Esophagus squamous epithelium (tissue), 4 donors: ENCODE results near the gene RBBP8.

Source experiments
- POLR2A ChIP-seq, 4 donors: fragments of 450-650 bp; IDR thresholded peaks; one replicate each; pipeline ENCODE4 v1.6.1; 2017; ENCODE audit warnings: antibody characterized with exemption in 4 of 4, mild to moderate bottlenecking in 4 of 4, moderate library complexity in 3 of 4
- TF ChIP-seq, protein P1 (sequence below), 6 experiments: fragments of 450-650 bp in 4 of 6; fragments of 200-600 bp in 2 of 6; sonication (generic) in 2 of 6; IDR thresholded peaks; one replicate each; pipeline ENCODE4 v1.5.1; 2016 to 2019; ENCODE audit warnings: antibody characterized with exemption in 6 of 6, mild to moderate bottlenecking in 4 of 6, moderate library complexity in 4 of 6

GRCh38 chr18:22977847-22978701, 44.9 kb downstream of the RBBP8 start:
- TF ChIP-seq, protein P1, sequence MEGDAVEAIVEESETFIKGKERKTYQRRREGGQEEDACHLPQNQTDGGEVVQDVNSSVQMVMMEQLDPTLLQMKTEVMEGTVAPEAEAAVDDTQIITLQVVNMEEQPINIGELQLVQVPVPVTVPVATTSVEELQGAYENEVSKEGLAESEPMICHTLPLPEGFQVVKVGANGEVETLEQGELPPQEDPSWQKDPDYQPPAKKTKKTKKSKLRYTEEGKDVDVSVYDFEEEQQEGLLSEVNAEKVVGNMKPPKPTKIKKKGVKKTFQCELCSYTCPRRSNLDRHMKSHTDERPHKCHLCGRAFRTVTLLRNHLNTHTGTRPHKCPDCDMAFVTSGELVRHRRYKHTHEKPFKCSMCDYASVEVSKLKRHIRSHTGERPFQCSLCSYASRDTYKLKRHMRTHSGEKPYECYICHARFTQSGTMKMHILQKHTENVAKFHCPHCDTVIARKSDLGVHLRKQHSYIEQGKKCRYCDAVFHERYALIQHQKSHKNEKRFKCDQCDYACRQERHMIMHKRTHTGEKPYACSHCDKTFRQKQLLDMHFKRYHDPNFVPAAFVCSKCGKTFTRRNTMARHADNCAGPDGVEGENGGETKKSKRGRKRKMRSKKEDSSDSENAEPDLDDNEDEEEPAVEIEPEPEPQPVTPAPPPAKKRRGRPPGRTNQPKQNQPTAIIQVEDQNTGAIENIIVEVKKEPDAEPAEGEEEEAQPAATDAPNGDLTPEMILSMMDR (IDR thresholded peaks at IDR 0.05) = no peak
- no peak for TF ChIP-seq POLR2A (IDR thresholded peaks at IDR 0.05)
